ENCODE data around the gene PCDHA9. TPM values are rescaled to one million over a fixed set of nuclear protein-coding genes. Genes with fewer than 3 reads are reported as not detected.
"Not testable (repeated sequence)": the region's sequence is repeated elsewhere in the genome, so short reads cannot be mapped to it uniquely, and the experiment has no call there.

PCDHA9 gene
- total and polyA plus RNA-seq, 10 donors = 0.13 to 0.98 (median 0.17) TPM; not detected in 5

DNA sequence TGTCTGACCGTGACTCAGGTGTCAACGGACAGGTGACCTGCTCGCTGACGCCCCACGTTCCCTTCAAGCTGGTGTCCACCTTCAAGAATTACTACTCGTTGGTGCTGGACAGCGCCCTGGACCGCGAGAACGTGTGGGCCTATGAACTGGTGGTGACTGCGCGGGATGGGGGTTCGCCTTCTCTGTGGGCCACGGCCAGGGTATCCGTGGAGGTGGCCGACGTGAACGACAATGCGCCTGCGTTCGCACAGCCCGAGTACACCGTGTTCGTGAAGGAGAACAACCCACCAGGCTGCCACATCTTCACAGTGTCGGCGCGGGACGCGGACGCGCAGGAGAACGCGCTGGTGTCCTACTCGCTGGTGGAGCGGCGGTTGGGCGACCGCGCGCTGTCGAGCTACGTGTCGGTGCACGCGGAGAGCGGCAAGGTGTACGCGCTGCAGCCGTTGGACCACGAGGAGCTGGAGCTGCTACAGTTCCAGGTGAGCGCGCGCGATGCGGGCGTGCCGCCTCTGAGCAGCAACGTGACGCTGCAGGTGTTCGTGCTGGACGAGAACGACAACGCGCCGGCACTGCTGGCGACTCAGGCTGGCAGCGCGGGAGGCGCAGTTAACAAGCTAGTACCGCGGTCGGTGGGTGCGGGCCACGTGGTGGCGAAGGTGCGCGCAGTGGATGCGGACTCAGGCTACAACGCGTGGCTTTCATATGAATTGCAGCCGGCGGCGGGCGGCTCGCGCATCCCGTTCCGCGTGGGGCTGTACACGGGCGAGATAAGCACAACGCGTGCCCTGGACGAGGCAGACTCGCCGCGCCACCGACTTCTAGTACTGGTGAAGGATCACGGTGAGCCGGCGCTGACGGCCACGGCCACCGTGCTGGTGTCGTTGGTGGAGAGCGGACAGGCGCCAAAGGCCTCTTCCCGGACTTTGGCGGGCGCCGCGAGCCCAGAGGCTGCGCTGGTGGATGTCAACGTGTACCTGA, 22.3 kb downstream of the PCDHA9 start:
- no peaks in the 10 kb centered on the region for H3K4me1 ChIP-seq
- no peak overlapping the region for H3K4me3 ChIP-seq
- TF ChIP-seq POLR2A (IDR thresholded peaks at IDR 0.05) = no peak
- TF ChIP-seq POLR2AphosphoS5 (IDR thresholded peaks at IDR 0.05) = no peak
- TF ChIP-seq, protein P1, sequence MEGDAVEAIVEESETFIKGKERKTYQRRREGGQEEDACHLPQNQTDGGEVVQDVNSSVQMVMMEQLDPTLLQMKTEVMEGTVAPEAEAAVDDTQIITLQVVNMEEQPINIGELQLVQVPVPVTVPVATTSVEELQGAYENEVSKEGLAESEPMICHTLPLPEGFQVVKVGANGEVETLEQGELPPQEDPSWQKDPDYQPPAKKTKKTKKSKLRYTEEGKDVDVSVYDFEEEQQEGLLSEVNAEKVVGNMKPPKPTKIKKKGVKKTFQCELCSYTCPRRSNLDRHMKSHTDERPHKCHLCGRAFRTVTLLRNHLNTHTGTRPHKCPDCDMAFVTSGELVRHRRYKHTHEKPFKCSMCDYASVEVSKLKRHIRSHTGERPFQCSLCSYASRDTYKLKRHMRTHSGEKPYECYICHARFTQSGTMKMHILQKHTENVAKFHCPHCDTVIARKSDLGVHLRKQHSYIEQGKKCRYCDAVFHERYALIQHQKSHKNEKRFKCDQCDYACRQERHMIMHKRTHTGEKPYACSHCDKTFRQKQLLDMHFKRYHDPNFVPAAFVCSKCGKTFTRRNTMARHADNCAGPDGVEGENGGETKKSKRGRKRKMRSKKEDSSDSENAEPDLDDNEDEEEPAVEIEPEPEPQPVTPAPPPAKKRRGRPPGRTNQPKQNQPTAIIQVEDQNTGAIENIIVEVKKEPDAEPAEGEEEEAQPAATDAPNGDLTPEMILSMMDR (IDR thresholded peaks at IDR 0.05 in 8 of 11, conservative IDR thresholded peaks at IDR 0.05 in 3 of 11) = no peak
- intact Hi-C loops (cut with DNase I; ENCODE audit: low total_unique reads) = no loop called here
- H3K9me3 ChIP-seq = peaks cover 0 to 46% (median 29%) of the 10 kb centered on the region in 8 donors
- WGBS, 5 donors = 49 to 63% (median 55%) methylated on average over 75 to 114 of the region's 114 CpGs
- no peak for DNase-seq
- H3K27ac ChIP-seq = no peak overlapping the region
- H3K36me3 ChIP-seq = no peaks in the 10 kb centered on the region
- peaks cover 0 to 86% (median 12%) of the 10 kb centered on the region in 7 donors for H3K27me3 ChIP-seq (replicated peaks in 1 of 7)

DNA sequence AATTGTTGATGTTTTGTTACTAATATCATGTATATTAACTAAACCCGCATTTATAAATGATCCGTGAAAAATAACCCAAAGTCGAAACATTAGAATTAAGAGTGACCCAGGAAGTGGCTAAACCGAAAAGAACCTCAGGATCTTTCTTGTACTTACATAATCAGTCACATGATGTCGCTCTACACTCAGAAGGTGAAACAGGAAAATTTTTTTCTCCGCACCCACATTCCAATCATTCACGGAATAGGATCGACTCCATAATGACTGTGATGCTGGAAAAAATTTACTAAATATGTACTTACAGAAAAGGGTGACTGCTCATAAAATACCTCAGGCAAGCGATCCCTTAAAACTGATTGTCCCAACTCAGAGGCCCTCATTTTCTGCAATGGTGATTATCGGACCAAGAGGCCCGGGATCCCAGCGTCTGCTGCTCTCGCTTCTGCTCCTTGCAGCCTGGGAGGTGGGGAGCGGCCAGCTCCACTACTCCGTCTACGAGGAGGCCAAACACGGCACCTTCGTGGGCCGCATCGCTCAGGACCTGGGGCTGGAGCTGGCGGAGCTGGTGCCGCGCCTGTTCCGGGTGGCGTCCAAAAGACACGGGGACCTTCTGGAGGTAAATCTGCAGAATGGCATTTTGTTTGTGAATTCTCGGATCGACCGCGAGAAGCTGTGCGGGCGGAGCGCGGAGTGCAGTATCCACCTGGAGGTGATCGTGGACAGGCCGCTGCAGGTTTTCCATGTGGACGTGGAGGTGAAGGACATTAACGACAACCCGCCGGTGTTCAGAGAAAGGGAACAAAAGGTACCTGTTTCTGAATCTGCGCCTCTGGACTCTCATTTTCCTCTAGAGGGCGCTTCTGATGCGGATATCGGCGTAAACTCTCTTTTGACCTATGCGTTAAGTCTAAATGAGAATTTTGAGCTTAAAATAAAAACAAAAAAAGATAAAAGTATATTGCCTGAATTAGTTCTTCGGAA, 27.2 kb downstream of the PCDHA9 start, which contains the start of gene PCDHA12:
PCDHA12 (plus strand) TSS at position 224 of the 981 bp plus-strand sequence; CDS start at position 389, 165 bp downstream.
- Histone ChIP-seq H3K27ac (no peak within 1 kb of the TSS), H3K4me3 (peak within 1 kb of the TSS in 2 of 8 donors; percentile 3 to 27), H3K9me3 (peaks cover 0 to 65% (median 36%) of the 10 kb centered on the region in 8 donors), H3K36me3 (no peaks in the 10 kb centered on the region), H3K4me1 (no peaks in the 10 kb centered on the region), H3K27me3 (replicated peaks in 1 of 7) (peaks cover 0 to 92% (median 20%) of the 10 kb centered on the region in 7 donors)
- intact Hi-C loops (cut with DNase I; ENCODE audit: low total_unique reads) = no loop called here
- DNase-seq = no peak
- TF ChIP-seq, protein P1 (IDR thresholded peaks at IDR 0.05 in 8 of 11, conservative IDR thresholded peaks at IDR 0.05 in 3 of 11) = no peak
- 20 to 32% (median 22%) methylated on average over 36 to 47 of the region's 47 CpGs for WGBS, 5 donors

DNA sequence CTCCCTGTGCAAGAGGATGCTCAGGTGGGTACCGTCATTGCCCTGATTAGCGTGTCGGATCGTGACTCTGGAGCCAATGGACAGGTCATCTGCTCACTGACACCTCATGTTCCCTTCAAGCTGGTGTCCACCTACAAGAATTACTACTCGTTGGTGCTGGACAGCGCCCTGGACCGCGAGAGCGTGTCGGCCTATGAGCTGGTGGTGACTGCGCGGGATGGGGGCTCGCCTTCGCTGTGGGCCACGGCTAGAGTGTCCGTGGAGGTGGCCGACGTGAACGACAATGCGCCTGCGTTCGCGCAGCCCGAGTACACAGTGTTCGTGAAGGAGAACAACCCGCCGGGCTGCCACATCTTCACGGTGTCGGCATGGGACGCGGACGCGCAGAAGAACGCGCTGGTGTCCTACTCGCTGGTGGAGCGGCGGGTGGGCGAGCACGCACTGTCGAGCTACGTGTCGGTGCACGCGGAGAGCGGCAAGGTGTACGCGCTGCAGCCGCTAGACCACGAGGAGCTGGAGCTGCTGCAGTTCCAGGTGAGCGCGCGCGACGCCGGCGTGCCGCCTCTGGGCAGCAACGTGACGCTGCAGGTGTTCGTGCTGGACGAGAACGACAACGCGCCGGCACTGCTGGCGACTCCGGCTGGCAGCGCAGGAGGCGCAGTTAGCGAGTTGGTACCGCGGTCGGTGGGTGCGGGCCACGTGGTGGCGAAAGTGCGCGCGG, 28.5 kb downstream of the PCDHA9 start:
- H3K4me1 ChIP-seq; H3K27ac ChIP-seq; intact Hi-C loops (cut with DNase I; ENCODE audit: low total_unique reads); H3K4me3 ChIP-seq; DNase-seq; H3K36me3 ChIP-seq: not testable (repeated sequence)
- H3K9me3 ChIP-seq = peaks cover 0 to 64% (median 25%) of the 10 kb centered on the region in 8 donors
- WGBS, 5 donors = 43 to 62% (median 49%) methylated on average over 76 to 80 of the region's 80 CpGs
- H3K27me3 ChIP-seq (replicated peaks in 1 of 7) = peaks cover 0 to 91% (median 12%) of the 10 kb centered on the region in 7 donors

DNA sequence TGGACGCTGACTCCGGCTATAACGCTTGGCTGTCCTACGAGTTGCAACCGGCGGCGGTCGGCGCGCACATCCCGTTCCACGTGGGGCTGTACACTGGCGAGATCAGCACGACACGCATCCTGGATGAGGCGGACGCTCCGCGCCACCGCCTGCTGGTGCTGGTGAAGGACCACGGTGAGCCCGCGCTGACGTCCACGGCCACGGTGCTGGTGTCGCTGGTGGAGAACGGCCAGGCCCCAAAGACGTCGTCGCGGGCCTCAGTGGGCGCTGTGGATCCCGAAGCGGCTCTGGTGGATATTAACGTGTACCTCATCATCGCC, 29.0 kb downstream of the PCDHA9 start:
- H3K36me3 ChIP-seq = no peaks in the 10 kb centered on the region
- peaks cover 0 to 64% (median 26%) of the 10 kb centered on the region in 8 donors for H3K9me3 ChIP-seq
- no peak overlapping the region for H3K4me3 ChIP-seq
- no peak overlapping the region for H3K27ac ChIP-seq
- H3K27me3 ChIP-seq (replicated peaks in 1 of 7) = peaks cover 0 to 91% (median 12%) of the 10 kb centered on the region in 7 donors
- peak; percentile 70 for DNase-seq
- WGBS, 5 donors = 50 to 61% (median 50%) methylated on average over 31 to 37 of the region's 37 CpGs
- no peaks in the 10 kb centered on the region for H3K4me1 ChIP-seq
- TF ChIP-seq POLR2AphosphoS5 (IDR thresholded peaks at IDR 0.05) (no peak), POLR2A (IDR thresholded peaks at IDR 0.05) (no peak)
- TF ChIP-seq, protein P1 (IDR thresholded peaks at IDR 0.05 in 8 of 11, conservative IDR thresholded peaks at IDR 0.05 in 3 of 11) = no peak
- intact Hi-C loops (cut with DNase I; ENCODE audit: low total_unique reads) = no loop called here

Measured in spleen (tissue), 11 donors.